Activated CD8-positive, alpha-beta memory T cell treated with anti-CD3 and anti-CD28 coated beads for 48 hours (primary cell): ENCODE data around the gene FNDC11.

Experiments
- DNase-seq, 3 experiments: peaks; one replicate each; pipeline ENCODE4 v3.0.0-alpha.2; 2020; ENCODE audit warnings: low read depth in 2 of 3, low spot score in 2 of 3

Gene FNDC11

DNA sequence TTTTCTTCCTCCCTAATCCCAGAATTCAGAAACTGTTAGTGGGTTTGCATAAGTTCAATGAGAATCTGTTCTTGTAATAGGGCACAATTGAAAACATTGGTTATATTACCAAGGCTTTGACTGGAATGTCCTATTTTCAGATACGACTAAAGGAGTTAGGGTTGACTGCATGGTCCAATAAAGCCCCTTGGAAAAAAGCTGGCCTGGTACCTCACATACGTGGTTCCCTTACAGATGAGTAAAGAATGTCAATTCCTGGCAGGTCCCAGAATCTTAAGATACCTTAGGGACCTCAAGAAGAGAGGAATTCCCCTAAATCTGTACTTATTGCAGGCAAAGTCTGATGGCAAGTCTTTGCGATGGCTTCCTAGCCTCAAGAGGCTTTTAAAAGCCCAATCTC lies 28.8 kb upstream of the FNDC11 start:
- no peak for DNase-seq

GRCh38 chr20:63525971-63526370 lies 28.0 kb upstream of the FNDC11 start:
- DNase-seq = no peak

GRCh38 chr20:63527184-63527583 lies 26.8 kb upstream of the FNDC11 start:
- no peak for DNase-seq

GRCh38 chr20:63529180-63529860 lies 24.6 kb upstream of the FNDC11 start:
- DNase-seq = no peak

DNA sequence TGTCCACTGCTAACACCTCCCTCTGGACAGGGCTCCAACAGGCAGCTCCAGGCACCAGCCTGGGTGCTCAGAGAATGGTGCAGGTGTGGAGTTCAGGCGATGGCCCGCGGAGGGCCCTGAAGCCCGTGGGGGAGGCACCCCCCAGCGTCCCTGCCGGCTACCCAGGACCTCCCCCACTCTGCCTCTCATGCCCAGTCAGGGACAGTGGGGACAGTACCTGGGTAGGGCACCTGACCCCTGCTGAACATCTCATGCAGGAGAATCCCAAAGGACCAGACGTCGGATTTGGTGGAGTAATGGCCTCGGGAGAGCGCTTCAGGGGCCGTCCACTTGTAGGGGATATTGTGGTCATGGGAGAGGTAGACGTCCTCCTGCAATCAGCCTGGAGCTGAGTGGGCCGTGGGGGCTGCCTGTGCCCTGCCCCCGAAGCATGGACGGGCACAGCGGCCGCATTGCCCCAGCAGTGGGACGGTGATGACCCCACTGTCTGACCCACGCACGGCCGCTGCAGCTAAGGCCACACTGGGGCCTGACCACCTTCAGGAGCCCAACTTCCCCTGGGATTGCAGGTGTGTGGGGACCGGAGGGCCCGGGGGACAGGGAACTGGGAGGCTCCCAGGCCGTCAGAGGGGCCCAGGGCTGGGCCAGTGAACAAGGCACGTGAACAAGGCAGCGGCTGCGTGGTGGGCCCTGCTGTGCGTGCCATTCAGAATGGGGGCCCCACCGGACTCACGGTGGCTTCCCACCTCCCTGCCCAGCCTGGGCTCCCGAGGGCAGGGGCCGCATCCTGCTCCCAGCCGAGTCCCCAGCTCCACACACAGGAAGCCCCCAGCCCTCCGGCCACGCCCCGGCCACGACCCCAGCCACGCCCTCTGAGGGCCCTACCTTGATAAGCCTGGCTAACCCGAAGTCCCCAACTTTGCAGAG lies 23.8 kb upstream of the FNDC11 start:
- no peak for DNase-seq

DNA sequence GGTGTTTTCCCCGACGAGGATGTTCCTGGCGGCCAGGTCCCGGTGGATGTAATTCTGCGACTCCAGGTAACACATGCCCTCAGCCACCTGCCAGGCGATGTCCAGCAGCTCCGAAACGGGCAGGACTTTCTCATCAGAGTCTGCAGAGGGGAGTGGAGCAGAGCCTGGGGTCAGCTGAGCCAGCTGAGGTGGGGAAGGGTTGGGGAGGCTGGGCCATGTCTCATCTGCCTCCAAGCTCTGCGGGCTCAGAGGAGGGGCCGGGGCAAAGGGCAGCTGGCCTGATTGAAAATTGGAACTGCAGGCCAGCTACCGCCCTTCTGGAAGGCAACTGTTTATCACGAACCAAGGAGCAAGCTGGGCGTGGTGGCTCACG lies 23.2 kb upstream of the FNDC11 start:
- DNase-seq = no peak

DNA sequence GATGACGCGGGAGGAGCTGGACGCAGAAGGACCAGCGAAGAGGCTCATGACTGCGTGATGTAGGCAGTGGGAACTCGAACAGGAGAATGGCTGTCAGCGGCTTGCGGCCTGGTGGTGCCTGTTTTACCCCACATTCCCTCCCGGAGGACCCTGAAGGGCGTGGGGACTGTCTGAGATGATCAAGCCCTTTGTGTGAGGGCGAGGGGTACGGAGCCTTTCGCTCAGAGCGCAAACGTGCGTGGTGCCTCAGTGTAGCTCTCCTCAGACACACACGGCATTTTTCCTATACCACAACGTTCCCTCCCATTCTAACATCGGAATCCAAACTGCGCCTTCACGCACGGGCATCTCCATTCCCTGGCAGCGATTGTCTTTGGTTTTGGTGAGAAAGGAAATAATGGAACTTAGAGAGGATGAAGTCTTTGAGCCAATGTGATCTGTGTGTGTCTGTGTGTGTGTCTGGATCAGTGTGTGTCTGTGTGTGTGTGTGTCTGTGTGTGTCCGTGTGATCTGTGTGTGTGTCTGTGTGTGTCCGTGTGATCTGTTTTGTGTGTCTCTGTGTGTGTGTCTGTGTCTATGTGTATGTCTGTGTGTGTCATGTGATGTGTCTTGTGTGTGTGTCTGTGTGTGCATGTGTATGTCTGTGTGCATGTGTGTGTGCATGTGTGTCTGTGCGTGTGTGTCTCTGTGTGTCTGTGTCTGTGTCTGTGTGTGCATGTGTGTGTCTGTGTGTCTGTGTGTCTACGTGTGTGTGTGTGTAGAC lies 22.1 kb upstream of the FNDC11 start:
- no peak for DNase-seq

GRCh38 chr20:63532449-63532971 lies 21.4 kb upstream of the FNDC11 start:
- no peak for DNase-seq

- no peak for DNase-seq
Observed at GRCh38 chr20:63533388-63533787, 20.6 kb upstream of the FNDC11 start.

DNA sequence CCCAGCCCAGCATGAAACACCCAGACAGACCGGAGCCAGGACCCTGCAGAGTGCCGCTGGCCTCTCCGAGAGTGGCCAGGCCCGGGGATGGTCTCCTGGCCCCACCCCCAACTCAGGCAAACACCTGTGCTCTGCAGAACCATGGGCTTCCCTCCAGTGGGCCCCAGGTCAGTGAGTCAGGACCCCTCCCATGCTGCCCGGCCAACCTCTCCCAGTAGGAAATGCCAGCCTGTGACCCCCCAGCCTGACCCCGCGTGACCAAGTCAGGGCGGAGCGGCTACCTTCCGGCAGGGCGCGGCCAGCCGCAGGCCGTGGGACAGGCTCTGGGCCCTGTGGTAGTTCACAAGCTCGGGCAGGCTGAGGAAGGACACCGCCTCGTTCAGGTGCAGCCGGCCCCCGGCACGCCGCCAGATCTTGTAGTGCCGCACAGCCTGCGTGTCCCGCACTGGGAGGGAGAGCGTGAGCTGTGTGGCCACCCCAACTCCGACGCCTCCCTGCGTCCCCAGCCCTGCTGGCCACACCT lies 20.0 kb upstream of the FNDC11 start:
- no peak for DNase-seq

DNA sequence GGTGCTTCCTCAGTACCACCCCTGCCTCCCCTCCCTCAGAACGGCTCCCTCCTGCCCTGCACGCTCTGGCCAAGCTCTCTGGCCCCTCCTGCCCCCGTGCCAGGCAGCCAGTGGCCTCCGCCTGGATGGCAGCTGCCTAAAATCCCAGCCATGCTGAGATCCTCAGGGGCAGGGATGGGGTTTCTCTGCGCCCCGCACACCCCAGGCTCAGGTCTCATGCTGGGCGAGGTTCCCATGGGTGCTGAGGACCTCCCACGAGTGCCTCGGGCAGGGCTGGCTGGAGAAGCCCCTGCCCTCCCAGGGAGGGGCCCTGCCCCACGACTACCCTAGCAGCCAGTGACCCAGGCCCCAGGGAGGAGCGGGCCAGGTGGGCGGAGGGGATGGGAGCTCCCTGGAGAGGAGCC lies 19.5 kb upstream of the FNDC11 start:
- no peak for DNase-seq

DNA sequence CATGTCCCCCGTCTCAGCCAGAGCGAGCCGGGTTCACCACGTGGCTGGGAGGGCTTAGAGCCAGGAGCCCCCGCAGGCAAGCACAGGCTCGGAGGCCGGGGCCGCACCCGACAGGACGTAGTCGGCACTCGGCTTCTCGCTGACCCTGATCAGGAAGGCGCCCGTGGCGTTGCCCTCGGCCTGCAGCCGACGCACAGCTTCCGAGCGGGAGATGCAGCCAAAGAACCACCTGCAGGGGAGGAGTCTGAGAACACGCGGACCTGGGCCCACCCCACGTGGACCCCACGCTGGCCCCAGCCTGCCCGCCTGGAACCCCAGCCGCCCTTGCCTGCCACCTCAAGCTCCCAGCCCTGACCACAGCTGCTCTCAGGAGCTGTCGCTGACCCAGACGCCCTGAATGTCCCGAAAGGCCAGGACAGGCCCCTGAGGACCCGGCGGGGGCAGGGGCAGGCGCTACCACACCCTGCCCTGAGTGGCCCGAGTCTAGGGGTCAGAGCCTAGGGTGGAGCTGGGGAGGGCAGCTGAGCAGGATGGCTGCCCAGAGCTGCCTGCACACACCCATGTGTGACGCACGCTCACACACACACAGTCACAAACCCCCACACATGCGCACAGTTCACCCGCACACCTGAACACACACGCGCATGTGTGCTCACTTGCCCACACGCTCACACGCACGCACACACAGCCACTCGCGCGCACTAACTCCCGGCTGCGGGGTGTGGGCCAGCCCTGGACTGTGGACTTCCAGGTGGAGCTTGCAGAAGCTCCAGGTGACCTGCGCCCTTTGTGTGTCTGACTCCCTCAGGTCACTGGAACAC lies 18.9 kb upstream of the FNDC11 start:
- DNase-seq = no peak

DNA sequence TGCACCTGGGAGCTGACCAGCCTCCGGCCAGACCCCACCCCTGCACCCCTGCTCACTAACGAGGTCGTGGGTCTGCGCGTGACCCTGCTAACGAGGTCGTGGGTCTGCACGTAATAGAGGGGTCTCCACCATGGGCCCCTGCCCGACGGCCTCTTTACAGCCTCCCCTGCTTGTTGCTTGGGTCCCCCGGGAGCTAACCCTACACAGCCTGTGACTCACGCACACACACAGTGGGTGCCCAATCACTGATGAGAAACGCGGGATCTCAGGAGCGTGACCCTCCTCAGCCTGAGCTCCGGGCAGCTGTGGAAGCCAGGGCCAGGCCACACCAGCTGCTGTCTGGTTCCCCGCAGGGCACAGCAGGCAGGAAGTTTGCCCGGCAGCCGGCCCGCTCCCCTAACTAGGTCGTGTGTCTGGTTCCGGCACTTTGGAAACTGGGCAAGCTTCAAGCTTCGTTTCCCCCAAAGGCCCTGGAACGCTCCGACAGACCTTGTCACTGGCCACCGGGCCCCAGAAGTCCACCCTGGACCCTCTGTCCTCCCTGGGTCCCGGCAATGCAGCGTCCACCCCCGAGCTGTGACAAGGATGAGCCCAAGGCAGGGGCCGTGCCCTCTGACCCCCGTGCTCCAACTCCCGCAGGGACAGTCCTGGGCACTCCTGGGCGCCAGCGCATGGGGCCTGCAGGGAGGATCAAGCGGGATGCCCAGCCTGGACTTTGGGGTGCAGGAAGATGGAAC lies 17.6 kb upstream of the FNDC11 start:
- DNase-seq = no peak

GRCh38 chr20:63536997-63537524 lies 16.9 kb upstream of the FNDC11 start, which contains the start of gene PTK6:
Gene PTK6 (minus strand): TSS chr20:63537376. CDS start chr20:63537314, 62 bp downstream.
- no peak for DNase-seq

DNA sequence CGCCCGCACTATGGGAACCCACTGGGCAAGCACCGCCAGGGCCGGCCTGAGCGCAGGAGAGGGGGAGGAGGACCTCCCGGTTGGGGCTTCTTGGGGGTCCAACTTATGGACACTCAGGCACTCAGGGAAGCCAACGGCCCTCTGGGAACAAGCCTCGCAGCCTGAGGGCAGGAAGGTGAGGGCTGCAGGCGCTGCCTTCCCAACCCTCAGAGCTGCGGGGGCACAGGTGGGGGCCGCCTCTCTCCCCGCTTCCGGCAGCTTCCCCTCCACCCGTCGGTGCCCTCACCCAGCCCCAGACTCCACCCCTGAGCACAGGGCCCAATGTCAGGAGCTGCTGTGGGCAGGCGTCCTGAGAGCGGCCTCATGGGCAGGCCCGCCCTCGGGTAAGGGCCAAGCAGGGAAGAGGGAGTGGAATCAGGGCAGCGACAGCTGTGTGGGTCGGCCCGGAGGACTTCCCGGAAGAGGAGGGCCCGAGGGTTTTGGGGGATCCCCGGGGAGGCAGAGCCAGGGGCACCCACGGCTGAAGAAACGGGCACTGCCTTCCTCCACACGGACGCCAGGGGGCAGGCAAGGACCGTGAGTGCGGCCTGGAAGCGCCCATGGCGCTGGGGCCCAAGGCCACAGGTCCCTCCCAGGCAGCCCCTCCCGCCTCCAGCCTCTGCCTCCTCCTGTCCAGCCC lies 16.3 kb upstream of the FNDC11 start:
- peak; percentile 90 to 92 (median 91) for DNase-seq

DNA sequence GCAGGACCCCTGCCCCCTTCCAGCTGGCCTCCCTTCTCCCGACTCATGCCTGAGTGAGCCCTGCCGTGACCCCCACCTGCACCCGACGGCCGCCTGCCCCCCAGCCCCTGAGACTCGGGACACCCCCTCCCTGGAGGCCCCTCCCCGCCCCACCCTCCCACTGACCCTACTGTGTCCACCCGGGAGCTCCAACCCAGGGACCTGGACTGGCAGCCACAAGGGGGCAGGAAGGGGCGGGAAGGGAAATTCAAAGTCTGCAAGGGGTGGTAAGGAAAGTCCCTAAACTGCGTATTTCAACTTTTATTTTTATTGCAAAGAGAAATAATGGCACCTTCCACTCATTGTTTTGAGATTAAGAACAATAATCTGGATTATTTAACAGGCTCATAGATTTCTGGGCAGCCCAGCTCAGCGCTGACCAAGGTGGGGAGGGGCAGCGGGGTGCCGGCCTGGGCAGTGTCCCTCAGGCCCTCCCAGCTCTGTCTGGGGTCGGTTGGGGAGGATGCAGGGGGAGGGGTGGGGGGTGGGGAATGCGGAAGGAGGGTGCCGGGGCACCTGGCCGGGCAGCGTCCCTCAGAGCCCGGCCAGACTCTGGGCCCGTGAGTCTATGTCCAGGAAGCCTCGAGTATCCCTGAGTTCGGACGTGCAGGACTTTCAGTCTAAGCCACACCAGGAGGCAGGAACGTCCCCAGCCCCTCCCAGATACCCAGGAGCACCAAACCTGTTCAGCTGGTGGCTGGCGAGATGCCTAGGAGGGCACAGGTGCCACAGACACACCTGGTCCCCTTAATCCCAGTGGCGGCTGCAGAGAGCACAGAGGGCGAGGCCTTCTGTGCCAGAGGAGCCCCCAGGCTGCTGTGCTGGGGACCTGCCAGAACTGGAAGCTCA lies 15.5 kb upstream of the FNDC11 start:
- DNase-seq = no peak

DNA sequence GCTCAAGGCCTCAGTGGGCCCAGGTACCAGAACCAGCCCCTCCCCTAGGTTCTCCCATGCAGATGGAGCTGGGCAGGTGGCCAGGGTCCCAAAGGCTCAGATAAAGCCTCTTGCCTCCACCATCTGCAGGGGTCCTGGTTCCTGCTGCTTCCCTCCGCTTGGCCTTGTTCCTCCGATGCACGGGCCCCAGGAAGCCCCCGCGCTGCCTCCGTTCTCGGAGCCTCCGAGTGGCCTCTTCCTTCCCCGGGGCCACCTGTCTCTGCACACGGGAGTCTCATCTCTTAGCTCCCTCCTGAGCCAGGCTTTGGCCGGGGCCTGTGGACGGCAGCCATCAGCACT lies 14.9 kb upstream of the FNDC11 start:
- no peak for DNase-seq
